Adipose tissue (tissue), 3 donors: ENCODE measurements around the gene C8B. TPM values are rescaled to one million over a fixed set of nuclear protein-coding genes. Genes with fewer than 3 reads are reported as not detected.

Experiments
- polyA plus RNA-seq, 3 donors: library from polyadenylated mRNA; stranded (reverse); fragments of 200-250 nt; gene quantifications; one replicate each; pipeline ENCODE4 v1.2.3, GENCODE V29; 2013
- donor health status: healthy with polysubstance abuse.
- donor health status: Bipolar disorder and iron deficiency.
- donor health status: healthy.

C8B gene
- polyA plus RNA-seq, 3 donors: not detected

Other genes with a start within 250 kb of the C8B start
- under 1 TPM in 1 of 3 donors, not detected in 2; 0.49 TPM for gene FYB2, start 146.6 kb downstream of the C8B start, polyA plus RNA-seq
- under 1 TPM in 1 of 3 donors, not detected in 2; 0.06 TPM for gene C8A, start 111.2 kb downstream of the C8B start, polyA plus RNA-seq